Epithelial cell of proximal tubule (primary cell): ENCODE results near the gene KIF12. TPM values are rescaled to one million over a fixed set of nuclear protein-coding genes. Genes with fewer than 3 reads are reported as not detected.

Experiments used
- DNase-seq: peaks from one replicate; pipeline ENCODE4 v3.0.0-alpha.2; 2011; ENCODE audit warnings: low read depth
- H3K4me3 ChIP-seq: 2 replicates; pipeline ENCODE4 v1.5.1; 2011; ENCODE audit warnings: low read depth, mild to moderate bottlenecking, low read length
- CTCF ChIP-seq: conservative IDR thresholded peaks from 2 replicates; pipeline ENCODE4 v1.5.1; 2012; ENCODE audit warnings: low read depth, mild to moderate bottlenecking, low read length
- total RNA-seq: library from RNA; depleted of rRNA; stranded (reverse); fragments of >200 nt; gene quantifications from 2 replicates; pipeline ENCODE4 v1.2.3, GENCODE V29; 2015

The KIF12 gene
- total RNA-seq, 1 donor from 2014 or later, result 39.3 TPM

GRCh38 chr9:114117996-114118830 lies 19.1 kb upstream of the KIF12 start:
- no peak for DNase-seq
- no peak overlapping the region for H3K4me3 ChIP-seq
- TF ChIP-seq CTCF, result no peak

- no peak for TF ChIP-seq CTCF
- DNase-seq, result no peak
Observed at GRCh38 chr9:114117614-114117995, 18.5 kb upstream of the KIF12 start.

GRCh38 chr9:114116126-114116747 lies 17.1 kb upstream of the KIF12 start:
- TF ChIP-seq CTCF, result no peak
- DNase-seq, result no peak

More at GRCh38 chr9:114117614-114117995, 18.5 kb upstream of the KIF12 start:
- no peak overlapping the region for H3K4me3 ChIP-seq

GRCh38 chr9:114115654-114116125 lies 16.6 kb upstream of the KIF12 start:
- H3K4me3 ChIP-seq, result no peak overlapping the region
- no peak for TF ChIP-seq CTCF
- DNase-seq, result no peak

More at GRCh38 chr9:114116126-114116747, 17.1 kb upstream of the KIF12 start:
- H3K4me3 ChIP-seq, result no peak overlapping the region

GRCh38 chr9:114114364-114114763 lies 15.3 kb upstream of the KIF12 start:
- TF ChIP-seq CTCF, result no peak
- DNase-seq, result no peak

GRCh38 chr9:114112778-114113584 lies 13.9 kb upstream of the KIF12 start:
- DNase-seq, result no peak
- no peak overlapping the region for H3K4me3 ChIP-seq
- no peak for TF ChIP-seq CTCF

More at GRCh38 chr9:114114364-114114763, 15.3 kb upstream of the KIF12 start:
- H3K4me3 ChIP-seq, result no peak overlapping the region
